Adrenal gland (tissue), 5 donors: ENCODE measurements around the gene GSKIP.

Experiments
- CTCF ChIP-seq, 6 experiments: fragments of 450-650 bp in 4 of 6; fragments of 200-600 bp in 2 of 6; sonication (generic) in 1 of 6; IDR thresholded peaks; 1 replicate in 5 of 6; 2 replicates in 1 of 6; pipeline versions ENCODE4 v1.5.1 to v1.8.0; 2016 to 2021; ENCODE audit warnings: antibody characterized with exemption in 6 of 6, mild to moderate bottlenecking in 2 of 6, moderate library complexity in 1 of 6
- POLR2A ChIP-seq, 2 donors: fragments of 450-650 bp; IDR thresholded peaks; one replicate each; pipeline ENCODE4 v1.6.1; 2017; ENCODE audit warnings: antibody characterized with exemption in 2 of 2, mild to moderate bottlenecking in 2 of 2, moderate library complexity in 1 of 2
- donor health status: DM: no; HTN: no; CAD: no.

- TF ChIP-seq CTCF (IDR thresholded peaks at IDR 0.05) (no peak), POLR2A (IDR thresholded peaks at IDR 0.05) (no peak)
Measured at GRCh38 chr14:96383445-96383844, 20.1 kb downstream of the GSKIP start.
